GM18951 (cell line): ENCODE data around the gene TFE3.
"Not testable (repeated sequence)": the region's sequence is repeated elsewhere in the genome, so short reads cannot be mapped to it uniquely, and the experiment has no call there.

Source experiments
- POLR2A ChIP-seq: IDR thresholded peaks from 4 replicates; pipeline ENCODE4 v1.6.1; 2011; ENCODE audit warnings: mild to moderate bottlenecking; ENCODE audit not compliant: insufficient read length, insufficient read depth; ENCODE audit errors: extremely low read depth
- in situ Hi-C: fragments of 300-500 bp; cut with MboI; formaldehyde crosslinking; loops from one replicate; pipeline ENCODE4 v1.12.0; 2022; ENCODE audit warnings: low sequenced_read_pairs, mixed read lengths, inconsistent platforms; ENCODE audit not compliant: unreplicated experiment

TFE3 gene

DNA sequence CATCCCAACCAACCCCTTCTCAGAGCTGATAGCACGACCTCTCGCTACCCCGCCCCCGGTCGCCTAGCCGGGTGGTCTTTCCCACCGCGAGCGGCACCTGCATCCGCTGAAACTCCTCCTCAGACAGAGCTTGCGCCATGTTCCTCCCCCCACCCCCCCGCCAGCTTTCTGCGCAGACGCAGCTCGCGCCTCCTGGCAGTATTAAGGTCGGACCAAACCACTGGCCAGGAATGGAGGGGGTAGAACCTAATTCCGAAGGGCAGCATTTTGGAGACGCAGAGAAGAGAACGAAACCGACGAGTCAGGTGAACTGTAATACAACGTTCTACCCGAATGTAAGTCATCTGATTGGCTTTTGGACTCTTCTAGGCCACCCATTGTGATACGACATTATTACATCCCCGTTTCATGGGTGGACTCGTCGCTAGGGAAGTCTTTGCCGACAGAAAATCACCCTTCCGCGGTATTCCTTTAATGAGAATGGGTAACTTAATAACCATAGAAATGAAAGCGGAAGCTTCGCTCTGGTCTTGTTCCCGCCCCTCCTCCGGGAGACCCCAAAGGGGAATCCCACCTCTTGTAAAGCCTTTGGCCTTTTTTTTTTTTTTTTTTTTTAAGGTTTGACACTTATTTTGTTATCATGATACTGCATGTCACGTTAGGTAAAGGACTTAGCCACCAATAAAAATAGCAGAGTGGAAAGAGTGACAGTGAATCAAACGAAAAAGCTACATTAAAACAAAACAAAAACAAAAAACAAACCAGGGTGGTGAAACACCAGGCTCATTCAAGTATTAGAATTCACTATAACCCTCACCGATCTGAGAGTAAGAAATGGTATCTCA is 40.8 kb downstream of the TFE3 start, which contains the start of gene GRIPAP1:
TSS of gene GRIPAP1 (minus strand) at position 174 of the 845 bp plus-strand sequence. CDS start at position 139, 35 bp downstream.
- in situ Hi-C loops, result no loop called here
- peak; percentile 75 for TF ChIP-seq POLR2A

GRCh38 chrX:49001521-49002090 is 41.6 kb downstream of the TFE3 start:
- no peak for TF ChIP-seq POLR2A
- in situ Hi-C loops, result no loop called here

GRCh38 chrX:49000636-49001035 is 42.5 kb downstream of the TFE3 start:
- in situ Hi-C loops, result no loop called here
- TF ChIP-seq POLR2A, result no peak

- in situ Hi-C loops, result no loop called here
- TF ChIP-seq POLR2A, result no peak
Observed at GRCh38 chrX:48999030-48999429, 44.1 kb downstream of the TFE3 start.

GRCh38 chrX:48998391-48998790 is 44.8 kb downstream of the TFE3 start:
- in situ Hi-C loops, result no loop called here
- TF ChIP-seq POLR2A, result no peak

GRCh38 chrX:48997865-48998264 is 45.3 kb downstream of the TFE3 start:
- no peak for TF ChIP-seq POLR2A

DNA sequence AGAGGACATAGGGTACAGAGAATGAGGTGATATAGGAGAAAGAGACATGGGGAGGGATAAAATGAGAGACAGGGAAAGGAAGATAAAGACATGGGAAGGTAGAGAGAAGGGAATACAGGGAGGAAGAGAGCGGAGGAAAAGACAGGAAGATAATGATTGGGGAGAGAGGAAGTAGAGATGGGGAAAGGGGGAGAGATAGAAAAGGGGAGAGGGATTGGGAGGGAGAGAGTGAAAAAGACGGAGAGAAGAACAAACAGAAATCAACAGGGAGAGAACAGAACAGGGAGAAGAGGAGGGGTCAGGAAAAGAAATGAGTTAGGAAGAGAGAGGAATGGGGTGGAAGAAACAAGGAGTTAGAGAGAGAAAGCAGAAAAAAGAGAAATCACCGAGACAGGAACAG is 45.7 kb downstream of the TFE3 start:
- TF ChIP-seq POLR2A, result no peak
- in situ Hi-C loops, result no loop called here

More at GRCh38 chrX:48997865-48998264, 45.3 kb downstream of the TFE3 start:
- in situ Hi-C loops, result no loop called here

GRCh38 chrX:48996969-48997368 is 46.2 kb downstream of the TFE3 start:
- in situ Hi-C loops, result no loop called here
- TF ChIP-seq POLR2A, result no peak

DNA sequence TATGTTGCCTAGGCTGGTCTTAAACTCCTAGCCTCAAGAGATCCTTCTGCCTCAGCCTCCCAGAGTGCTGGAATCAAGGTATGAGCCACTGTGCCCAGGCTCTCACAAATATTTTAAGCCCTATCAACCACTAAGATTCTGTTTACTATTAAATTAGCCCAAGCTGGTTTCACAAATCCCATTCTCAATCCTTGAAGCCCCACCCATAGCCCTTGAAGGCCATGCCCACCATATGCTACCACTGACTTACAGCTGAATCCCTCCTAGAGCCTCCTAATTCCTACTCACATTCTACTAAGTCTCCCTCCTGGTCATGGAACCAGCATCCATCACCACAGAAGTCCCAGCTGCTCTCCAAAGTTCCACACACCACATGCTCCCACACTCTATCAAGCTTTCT is 50.8 kb downstream of the TFE3 start:
- in situ Hi-C loops, result no loop called here
- TF ChIP-seq POLR2A, result no peak

- in situ Hi-C loops, result no loop called here
- TF ChIP-seq POLR2A, result no peak
Observed at GRCh38 chrX:48989483-48989882, 53.7 kb downstream of the TFE3 start.

- in situ Hi-C loops, result no loop called here
- TF ChIP-seq POLR2A, result no peak
Observed at GRCh38 chrX:48983896-48984295, 59.3 kb downstream of the TFE3 start.

DNA sequence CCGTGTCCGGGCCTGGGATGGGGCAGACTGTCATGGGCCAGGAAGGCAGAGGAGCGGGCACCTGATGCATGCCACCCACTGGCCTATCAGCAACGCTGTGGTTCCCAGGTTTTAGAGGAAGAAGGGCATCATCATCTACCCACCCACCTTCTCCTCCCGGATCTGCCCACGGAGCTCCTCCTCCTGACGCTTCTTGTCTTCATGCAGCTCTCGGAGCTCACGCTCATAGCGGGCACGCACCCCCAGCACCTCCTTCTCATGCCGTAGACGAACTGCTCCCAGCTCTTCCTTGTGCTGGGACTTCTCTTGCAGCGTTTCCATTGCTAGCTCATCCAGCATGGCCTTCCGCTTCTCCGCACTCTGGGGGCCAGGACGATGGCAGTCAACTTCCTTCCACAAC is 60.1 kb downstream of the TFE3 start:
- TF ChIP-seq POLR2A, result no peak
- in situ Hi-C loops, result no loop called here

GRCh38 chrX:48981178-48981577 is 62.0 kb downstream of the TFE3 start:
- in situ Hi-C loops, result no loop called here

GRCh38 chrX:48980341-48980740 is 62.8 kb downstream of the TFE3 start:
- in situ Hi-C loops, result not testable (repeated sequence)

More at GRCh38 chrX:48981178-48981577, 62.0 kb downstream of the TFE3 start:
- no peak for TF ChIP-seq POLR2A
